ENCODE measurements around the gene UQCC2.

- TF ChIP-seq CTCF (conservative IDR thresholded peaks at IDR 0.05) (no peak), ZFX (IDR thresholded peaks at IDR 0.05) (no peak)
These were observed 16.9 kb upstream of the UQCC2 start for GRCh38 chr6:33728438-33728837.

Measured in C4-2B (cell line).